GM12892 (cell line): ENCODE results near the gene CRB2.

Experiments
- DNase-seq: peaks from one replicate; pipeline ENCODE4 v3.0.0; 2011; ENCODE audit not compliant: insufficient read length
- FAIRE-seq: peaks from 2 replicates; lab custom pipeline; 2011; peaks lifted over from hg19 to GRCh38; lab: Jason Lieb, UNC
- POLR2A ChIP-seq: IDR thresholded peaks from 2 replicates; pipeline ENCODE4 v1.6.1; 2011; ENCODE audit warnings: low read depth, low read length, control low read depth
- POLR2AphosphoS5 ChIP-seq: IDR thresholded peaks from 2 replicates; pipeline ENCODE4 v1.6.1; 2011; ENCODE audit warnings: low read depth, low read length, control low read depth
- TAF1 ChIP-seq: IDR thresholded peaks from 2 replicates; pipeline ENCODE4 v1.6.1; 2011; ENCODE audit warnings: low read depth, mild to moderate bottlenecking, control low read depth, low read length, borderline replicate concordance

Gene CRB2

DNA sequence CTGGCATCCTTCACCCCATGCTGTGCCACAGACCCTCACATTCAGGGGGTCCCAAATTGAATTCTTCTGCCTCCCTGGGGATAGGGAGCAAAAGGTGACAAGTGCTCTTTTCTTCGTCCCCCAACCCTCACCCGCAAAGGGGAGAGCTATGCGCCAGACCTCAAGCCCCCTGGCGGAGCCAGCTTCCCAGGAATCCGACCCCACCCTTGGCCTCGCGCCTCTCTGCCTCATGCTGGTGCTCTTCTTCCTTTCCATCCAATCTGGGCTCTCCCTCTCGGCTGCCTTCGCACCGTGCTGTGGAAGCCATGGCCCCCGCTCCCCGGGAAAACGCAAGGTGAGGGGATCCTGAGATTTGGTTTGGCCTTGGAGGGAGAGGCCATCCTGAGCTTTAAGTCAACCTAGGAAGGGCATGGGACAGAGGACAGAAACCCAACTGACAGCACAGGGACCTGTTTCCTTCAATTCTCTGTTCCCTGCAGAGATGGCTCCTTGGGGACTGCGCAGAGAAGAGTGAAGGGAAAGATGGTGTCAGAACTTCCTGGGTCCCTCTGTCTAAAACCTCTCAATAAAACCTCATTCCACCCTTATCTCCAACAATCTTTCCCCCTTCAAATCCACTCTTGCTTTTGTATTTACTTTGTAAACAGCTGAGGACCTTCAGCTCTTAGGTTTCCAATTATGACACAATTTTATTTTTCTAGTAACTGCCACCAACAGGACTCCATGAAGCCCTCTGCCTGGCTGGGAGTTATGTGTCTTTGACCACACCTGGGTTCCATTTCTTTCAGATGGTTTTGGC is 36.3 kb upstream of the CRB2 start:
- TF ChIP-seq POLR2A (no peak), POLR2AphosphoS5 (no peak), TAF1 (no peak)
- FAIRE-seq (no peak), DNase-seq (no peak)

DNA sequence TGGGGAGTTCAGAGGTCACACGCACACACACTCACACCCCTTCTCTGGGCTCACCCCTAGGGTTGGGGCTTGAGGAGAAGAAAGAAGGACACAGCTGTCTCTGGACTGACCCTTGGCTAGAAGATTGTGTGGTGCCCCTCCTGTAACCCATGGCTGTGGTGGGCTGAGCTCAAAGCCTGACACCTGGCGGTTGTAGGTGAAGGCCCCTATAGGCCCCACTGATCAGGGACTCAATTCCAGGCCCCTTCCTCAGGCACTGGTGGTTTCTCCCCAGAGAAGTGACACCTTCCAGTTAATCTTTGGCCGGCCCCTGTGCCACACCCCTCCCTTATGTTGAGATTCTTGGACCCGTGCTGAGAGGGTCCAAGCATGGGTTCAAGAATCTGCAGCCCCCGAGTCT is 35.2 kb upstream of the CRB2 start:
- DNase-seq (no peak), FAIRE-seq (no peak)
- TF ChIP-seq POLR2A (no peak), POLR2AphosphoS5 (no peak), TAF1 (no peak)

DNA sequence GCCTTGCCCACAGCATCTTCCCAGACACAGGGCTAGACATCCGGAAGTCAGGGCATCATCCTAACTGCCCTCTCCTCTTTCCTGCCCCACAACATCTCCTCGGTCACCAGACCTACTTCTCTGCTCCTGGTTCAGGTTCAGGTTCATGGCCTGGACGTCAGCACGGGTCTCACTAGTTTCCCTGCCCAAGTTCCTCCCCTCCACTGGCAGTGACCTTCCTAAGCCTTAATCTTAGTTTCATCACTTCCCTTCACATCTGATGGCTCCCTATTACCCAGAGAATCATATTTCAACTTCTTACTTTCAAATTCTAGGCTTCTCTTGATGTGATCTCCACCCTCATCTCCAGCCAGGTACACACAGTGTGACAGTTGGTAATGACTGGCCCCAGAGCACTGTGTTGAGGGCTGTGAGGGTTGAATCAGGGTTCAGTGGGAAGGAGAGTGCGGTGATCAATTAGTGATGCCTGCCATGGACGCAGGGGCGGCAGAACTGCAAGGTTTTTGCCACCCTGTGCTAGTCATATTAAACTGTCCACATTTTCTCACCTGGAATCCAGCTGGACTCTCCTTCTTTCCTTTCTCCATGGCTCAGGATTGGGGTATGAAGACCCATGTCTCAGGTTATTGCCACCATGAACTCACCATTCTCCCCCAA is 34.3 kb upstream of the CRB2 start:
- no peak for DNase-seq
- TF ChIP-seq TAF1 (no peak), POLR2AphosphoS5 (no peak), POLR2A (no peak)
- peak; percentile 46 for FAIRE-seq

DNA sequence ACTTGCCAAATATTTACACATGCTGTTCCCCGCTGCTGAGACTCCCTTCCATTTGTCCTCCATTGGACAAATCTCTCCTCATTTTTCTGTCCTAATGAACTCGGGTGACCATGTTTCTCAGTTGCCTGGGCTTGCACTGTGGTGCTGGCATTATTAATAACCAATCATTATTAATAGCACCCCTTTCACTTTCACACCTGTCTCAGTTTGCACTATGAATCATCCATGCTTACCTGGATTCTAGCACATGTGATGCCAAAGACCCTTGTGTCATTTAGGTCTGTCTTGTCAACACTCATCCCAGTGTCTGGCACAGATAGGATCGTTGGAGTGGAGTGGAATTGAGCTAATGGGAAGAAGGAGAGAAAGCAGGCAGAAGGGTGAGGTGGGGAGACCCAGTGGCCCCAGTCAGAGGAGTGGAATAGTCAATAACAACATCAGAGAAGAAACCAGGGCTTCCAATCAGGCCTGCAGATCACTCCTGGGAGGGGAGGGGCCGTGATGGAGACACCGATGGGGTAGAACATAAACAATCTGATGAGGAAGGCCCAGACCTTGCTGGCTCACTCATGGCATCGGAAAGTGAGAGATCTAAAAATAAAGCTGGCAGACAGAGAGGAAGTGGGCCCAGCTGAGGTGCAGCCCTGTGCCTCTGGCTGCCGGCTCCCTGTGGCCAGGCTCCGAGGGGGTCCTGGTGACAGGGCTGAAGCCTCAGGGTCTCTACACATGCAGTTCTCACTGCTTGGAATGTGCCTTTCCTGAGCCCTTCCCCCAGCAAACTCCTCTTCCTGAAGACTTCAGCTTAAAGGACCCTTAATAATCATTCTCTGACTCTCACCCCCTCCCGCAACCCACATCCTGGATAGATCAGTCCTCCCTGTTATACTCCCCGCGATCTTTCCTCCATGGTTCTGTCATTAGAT is 33.5 kb upstream of the CRB2 start:
- TF ChIP-seq POLR2A (peak; percentile 51; the same call in 1 of the 2 replicates), POLR2AphosphoS5 (no peak)
- peak; percentile 83 for FAIRE-seq

DNA sequence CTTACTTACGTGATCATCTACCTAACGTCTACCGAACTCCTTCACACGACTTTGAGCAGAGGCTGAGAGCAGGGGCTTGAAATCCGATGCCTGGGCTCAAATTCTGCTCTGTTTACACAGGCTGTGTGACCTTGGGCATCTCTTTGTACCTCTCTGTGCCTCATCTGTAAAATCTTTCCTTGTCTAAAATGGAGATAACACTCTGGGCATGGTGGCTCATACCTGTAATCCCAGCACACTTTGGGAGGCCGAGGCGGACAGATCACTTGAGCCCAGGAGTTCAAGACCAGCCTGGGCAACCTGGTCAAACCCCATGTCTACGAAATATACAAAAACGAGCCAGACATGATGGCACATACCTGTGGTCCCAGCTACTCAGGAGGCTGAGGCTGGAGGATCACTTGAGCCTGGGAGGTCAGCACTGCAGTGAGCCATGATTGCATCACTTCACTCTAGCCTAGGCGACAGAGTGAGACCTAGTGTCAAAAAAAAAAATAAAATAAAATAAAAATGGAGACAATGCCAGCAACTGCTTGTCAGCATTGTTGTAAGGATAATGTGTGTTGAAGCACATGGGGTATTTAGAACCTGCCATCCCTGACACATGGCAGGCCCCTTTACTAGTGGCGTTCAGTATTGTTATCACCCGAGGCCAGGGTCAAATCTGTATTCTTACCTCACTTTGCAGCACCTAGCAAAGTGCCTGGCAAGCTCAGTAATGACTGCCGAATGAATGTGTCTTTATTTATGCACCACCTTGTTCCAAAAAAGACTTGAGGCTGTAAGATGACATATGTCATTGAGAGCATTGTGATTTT is 32.6 kb upstream of the CRB2 start:
- FAIRE-seq (no peak), DNase-seq (no peak)
- no peak for TF ChIP-seq POLR2AphosphoS5
- TF ChIP-seq POLR2A = no peak
- no peak for TF ChIP-seq TAF1

More for the DNA sequence above, 33.5 kb upstream of the CRB2 start:
- DNase-seq = no peak

DNA sequence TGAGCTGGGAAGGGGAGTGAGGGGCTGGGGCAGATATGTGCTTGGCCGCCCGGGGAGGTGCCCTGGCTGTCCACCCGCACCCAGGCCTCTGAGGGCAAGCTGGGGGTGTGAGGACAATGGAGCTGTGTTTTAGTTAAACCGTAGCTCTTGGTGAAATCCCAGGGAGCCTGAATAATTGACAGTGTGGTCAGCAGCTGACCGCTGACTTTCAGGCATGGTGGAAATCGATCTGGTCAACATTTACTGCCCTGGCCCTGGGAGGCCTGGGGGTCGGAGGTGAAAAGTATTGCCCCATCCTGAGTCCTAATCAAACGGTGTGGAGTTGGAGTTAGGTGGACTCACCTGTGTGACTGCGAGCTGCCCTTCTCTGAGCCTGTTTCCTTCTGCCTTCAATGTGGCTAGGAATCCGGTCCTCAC is 31.2 kb upstream of the CRB2 start:
- no peak for FAIRE-seq
- TF ChIP-seq POLR2AphosphoS5 (no peak), POLR2A (no peak), TAF1 (no peak)
- DNase-seq = no peak

DNA sequence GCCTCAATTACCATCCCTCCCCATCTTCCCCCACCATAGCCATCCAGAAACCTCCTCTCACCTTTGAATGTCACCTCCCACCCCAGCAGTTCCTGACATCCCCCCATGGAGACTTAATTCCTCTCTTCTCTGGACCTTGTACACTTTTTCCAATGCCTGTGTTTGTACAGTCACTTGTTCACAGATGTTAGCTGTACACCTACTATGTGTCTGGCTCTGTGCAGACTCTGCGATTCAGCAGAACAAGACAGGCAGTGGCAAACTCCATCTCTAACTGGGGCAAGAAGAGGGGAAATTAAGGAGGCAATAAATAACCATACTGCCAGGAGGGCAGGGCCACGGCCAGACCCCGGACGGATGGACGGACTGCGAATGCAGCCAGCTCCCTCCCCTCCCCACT is 29.8 kb upstream of the CRB2 start:
- TF ChIP-seq POLR2A (no peak), TAF1 (no peak)
- DNase-seq = no peak
- FAIRE-seq = no peak

DNA sequence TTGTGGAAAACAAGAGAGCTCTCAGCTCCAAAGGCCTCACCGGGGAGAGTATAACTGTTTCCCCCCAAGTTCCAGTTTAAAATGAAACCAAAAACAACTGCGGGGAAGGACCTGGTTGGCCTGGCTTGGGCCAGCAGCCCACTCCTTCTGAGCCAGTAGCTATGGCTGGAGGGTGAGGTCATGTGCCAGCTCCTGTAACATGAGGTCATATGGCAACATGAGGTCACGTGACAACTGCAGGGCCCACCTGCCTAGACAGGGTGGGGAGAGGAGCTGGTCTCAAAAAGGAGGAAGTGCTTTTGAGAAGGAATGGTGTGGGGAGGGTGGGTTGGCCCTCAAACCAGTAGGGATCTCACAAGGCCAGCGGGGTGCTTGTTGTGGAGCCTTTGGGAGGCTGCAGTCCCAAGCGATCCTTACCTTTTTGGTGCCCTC is 29.3 kb upstream of the CRB2 start:
- TF ChIP-seq POLR2A = no peak
- peak; percentile 50; the same call in 1 of the 2 replicates for TF ChIP-seq TAF1
- TF ChIP-seq POLR2AphosphoS5 = 0 out of 2 replicates have a peak, but pooled peaks have one; percentile 29
- DNase-seq (no peak), FAIRE-seq (no peak)

DNA sequence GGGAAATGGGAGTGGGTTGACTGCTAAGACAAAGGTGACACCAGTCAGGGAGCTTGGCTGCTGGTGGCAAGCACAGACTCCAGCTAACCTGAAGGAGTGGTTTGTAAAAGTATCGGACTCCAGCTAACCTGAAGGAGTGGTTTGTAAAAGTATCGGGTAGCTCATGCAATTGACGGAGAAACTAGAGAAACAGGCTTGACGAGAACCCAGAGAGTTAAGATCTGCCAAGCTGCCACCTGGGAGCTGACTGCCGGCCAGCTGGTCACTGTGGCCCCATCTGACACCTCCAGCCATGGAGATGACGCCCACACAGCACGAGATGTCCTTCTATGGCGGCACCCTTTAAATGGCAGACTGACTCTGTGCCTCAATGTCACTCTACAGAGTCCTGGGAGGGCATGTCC is 28.3 kb upstream of the CRB2 start:
- DNase-seq = no peak
- FAIRE-seq = no peak

DNA sequence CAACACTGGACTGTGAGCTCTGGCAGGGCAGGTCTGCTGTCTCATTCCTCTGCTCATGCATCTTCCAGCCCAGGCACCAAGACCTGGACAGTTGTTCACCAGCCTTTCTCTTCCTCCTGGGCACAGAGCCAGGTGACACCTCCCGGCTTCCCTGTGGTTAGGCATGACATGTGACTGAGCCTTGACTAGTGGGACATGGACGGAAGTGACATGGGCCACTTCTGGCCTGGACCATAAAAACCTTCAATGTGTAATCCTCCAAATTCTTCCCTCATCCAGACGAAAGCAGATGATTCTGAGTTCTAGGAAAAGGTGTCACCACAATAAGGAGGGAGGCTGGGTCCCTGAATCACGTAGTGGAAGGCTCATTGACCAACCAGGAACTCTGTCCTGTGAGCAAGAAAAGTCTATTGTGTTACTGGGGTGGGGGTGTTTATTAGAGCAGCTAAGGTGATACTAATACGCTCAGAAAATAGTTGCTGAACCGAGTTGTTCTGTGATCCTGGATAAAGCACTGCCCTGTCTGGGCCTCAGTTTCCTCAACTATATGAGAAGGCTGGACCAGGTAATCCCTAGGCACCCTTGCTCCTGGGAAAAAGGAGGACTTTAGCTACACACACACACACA is 26.6 kb upstream of the CRB2 start:
- FAIRE-seq (no peak), DNase-seq (no peak)

More for the DNA sequence above, 28.3 kb upstream of the CRB2 start:
- TF ChIP-seq POLR2AphosphoS5 (no peak), TAF1 (no peak), POLR2A (no peak)

More for the DNA sequence above, 26.6 kb upstream of the CRB2 start:
- TF ChIP-seq POLR2A (no peak), TAF1 (no peak)
